Loucy (cell line): ENCODE data around the gene GSK3B.

Experiments used
- EZH2phosphoT487 ChIP-seq: fragments of 200-600 bp; IDR thresholded peaks from 2 replicates; pipeline ENCODE4 v1.6.1; 2018; ENCODE audit warnings: antibody characterized with exemption, mild to moderate bottlenecking, moderate library complexity, borderline replicate concordance
- TF ChIP-seq, protein P1 (sequence below): fragments of 200-600 bp; sonication (generic); conservative IDR thresholded peaks from 2 replicates; pipeline ENCODE4 v1.5.1; 2014; ENCODE audit warnings: mild to moderate bottlenecking, antibody characterized with exemption, low read length

DNA sequence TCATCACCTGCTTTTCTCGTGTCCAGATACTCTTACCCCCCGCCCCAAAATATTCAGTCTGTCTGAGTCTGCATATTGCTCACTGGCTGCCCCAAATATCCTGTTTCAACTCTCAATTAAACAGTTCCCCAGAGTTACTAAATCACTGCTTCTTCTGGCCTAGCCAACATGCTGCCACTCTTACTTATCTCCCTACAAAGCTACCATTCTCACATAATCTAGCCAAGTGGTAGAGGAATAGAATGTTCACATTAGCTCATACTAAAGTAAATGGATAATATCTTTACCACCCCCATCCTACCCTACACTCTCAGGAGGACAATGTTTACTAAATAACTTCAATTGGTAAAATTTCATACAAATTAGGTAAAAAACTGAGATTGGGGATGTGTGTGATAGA is 234.5 kb downstream of the GSK3B start:
- TF ChIP-seq, protein P1, sequence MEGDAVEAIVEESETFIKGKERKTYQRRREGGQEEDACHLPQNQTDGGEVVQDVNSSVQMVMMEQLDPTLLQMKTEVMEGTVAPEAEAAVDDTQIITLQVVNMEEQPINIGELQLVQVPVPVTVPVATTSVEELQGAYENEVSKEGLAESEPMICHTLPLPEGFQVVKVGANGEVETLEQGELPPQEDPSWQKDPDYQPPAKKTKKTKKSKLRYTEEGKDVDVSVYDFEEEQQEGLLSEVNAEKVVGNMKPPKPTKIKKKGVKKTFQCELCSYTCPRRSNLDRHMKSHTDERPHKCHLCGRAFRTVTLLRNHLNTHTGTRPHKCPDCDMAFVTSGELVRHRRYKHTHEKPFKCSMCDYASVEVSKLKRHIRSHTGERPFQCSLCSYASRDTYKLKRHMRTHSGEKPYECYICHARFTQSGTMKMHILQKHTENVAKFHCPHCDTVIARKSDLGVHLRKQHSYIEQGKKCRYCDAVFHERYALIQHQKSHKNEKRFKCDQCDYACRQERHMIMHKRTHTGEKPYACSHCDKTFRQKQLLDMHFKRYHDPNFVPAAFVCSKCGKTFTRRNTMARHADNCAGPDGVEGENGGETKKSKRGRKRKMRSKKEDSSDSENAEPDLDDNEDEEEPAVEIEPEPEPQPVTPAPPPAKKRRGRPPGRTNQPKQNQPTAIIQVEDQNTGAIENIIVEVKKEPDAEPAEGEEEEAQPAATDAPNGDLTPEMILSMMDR: no peak
- TF ChIP-seq EZH2phosphoT487: no peak
